Activated CD4-positive, CD25-positive, alpha-beta regulatory T cell (primary cell): Measurements from ENCODE around the gene DYNLT1.
"Not testable (repeated sequence)": the region's sequence is repeated elsewhere in the genome, so short reads cannot be mapped to it uniquely, and the experiment has no call there.

Experiments used
- DNase-seq, 4 experiments: peaks; one replicate each; lab custom pipeline; 2025; lab: John Stamatoyannopoulos, UW

DYNLT1 gene

GRCh38 chr6:158622545-158623190, 21.9 kb downstream of the DYNLT1 start:
- DNase-seq: no peak

- DNase-seq: no peak
These were observed 22.6 kb downstream of the DYNLT1 start for GRCh38 chr6:158621694-158622544.

- no peak for DNase-seq
These were observed 23.4 kb downstream of the DYNLT1 start for GRCh38 chr6:158620963-158621693.

GRCh38 chr6:158619922-158620801, 24.4 kb downstream of the DYNLT1 start:
- no peak for DNase-seq

GRCh38 chr6:158618289-158618688, 26.3 kb downstream of the DYNLT1 start:
- DNase-seq: not testable (repeated sequence)

GRCh38 chr6:158614606-158615005, 29.9 kb downstream of the DYNLT1 start:
- DNase-seq: not testable (repeated sequence)

GRCh38 chr6:158611541-158612370, 32.8 kb downstream of the DYNLT1 start:
- DNase-seq: no peak

GRCh38 chr6:158611039-158611438, 33.5 kb downstream of the DYNLT1 start:
- DNase-seq: no peak

- no peak for DNase-seq
These were observed 34.1 kb downstream of the DYNLT1 start for GRCh38 chr6:158610319-158610968.

- no peak for DNase-seq
These were observed 34.9 kb downstream of the DYNLT1 start for GRCh38 chr6:158609455-158610155.

GRCh38 chr6:158608221-158608620, 36.3 kb downstream of the DYNLT1 start:
- no peak for DNase-seq

GRCh38 chr6:158607411-158608170, 37.0 kb downstream of the DYNLT1 start:
- DNase-seq: no peak

- no peak for DNase-seq
These were observed 37.6 kb downstream of the DYNLT1 start for GRCh38 chr6:158606935-158607334.

GRCh38 chr6:158606011-158606410, 38.5 kb downstream of the DYNLT1 start:
- DNase-seq: not testable (repeated sequence)

- peak in 3 of 4 experiments; percentile 8 to 28 (median 19) for DNase-seq
These were observed 39.2 kb downstream of the DYNLT1 start for GRCh38 chr6:158605266-158605878.

- no peak for DNase-seq
These were observed 40.5 kb downstream of the DYNLT1 start for GRCh38 chr6:158604048-158604406.

GRCh38 chr6:158603261-158604047, 41.1 kb downstream of the DYNLT1 start:
- no peak for DNase-seq

- no peak for DNase-seq
These were observed 44.9 kb downstream of the DYNLT1 start for GRCh38 chr6:158599635-158600034.
